ENCODE measurements around the gene ICAM3.

- TF ChIP-seq CTCF (IDR thresholded peaks at IDR 0.05; ENCODE audit: insufficient read depth, low read depth, low read length) (no peak), EZH2 (IDR thresholded peaks at IDR 0.05; ENCODE audit: insufficient read depth, low read length) (no peak)
Measured at GRCh38 chr19:10328558-10329429, 10.6 kb downstream of the ICAM3 start.

Data from astrocyte (in vitro differentiated cells and primary cell).